ENCODE data around the gene DGKD.

GRCh38 chr2:233411162-233411561 is 56.9 kb downstream of the DGKD start:
- TF ChIP-seq POLR2AphosphoS5 (IDR thresholded peaks at IDR 0.05) (no peak), CTCF (IDR thresholded peaks at IDR 0.05) (no peak), POLR2A (IDR thresholded peaks at IDR 0.05) (no peak)

All from prostate gland (tissue), 2 donors.